HG02763 (cell line): ENCODE data around the gene FOXP4.
A peak's percentile ranks its signal among the peaks of the same experiment; 100 is the strongest.

Source experiments
- ATAC-seq: cut with Tn5 transposase; IDR thresholded peaks from one replicate; pipeline ENCODE4 v1.9.1; 2021; ENCODE audit warnings: mild to moderate bottlenecking, moderate library complexity; ENCODE audit not compliant: unreplicated experiment

The FOXP4 gene

GRCh38 chr6:41545703-41546474, at the start of gene FOXP4:
Gene FOXP4, plus strand, starts transcription at chr6:41546381. Its CDS starts 19,380 bp downstream, at chr6:41565761.
- peak; percentile 72 for ATAC-seq

GRCh38 chr6:41497573-41497972, 48.6 kb upstream of the FOXP4 start:
- no peak for ATAC-seq

- ATAC-seq: no peak
Observed at GRCh38 chr6:41497994-41498393, 48.2 kb upstream of the FOXP4 start.

- ATAC-seq: no peak
Observed at GRCh38 chr6:41498968-41499599, 47.1 kb upstream of the FOXP4 start.

GRCh38 chr6:41500561-41500960, 45.6 kb upstream of the FOXP4 start:
- no peak for ATAC-seq

GRCh38 chr6:41502566-41502916, 43.6 kb upstream of the FOXP4 start:
- no peak for ATAC-seq

- no peak for ATAC-seq
Observed at GRCh38 chr6:41502917-41503671, 43.1 kb upstream of the FOXP4 start.

- ATAC-seq: no peak
Observed at GRCh38 chr6:41503827-41504465, 42.2 kb upstream of the FOXP4 start.

- no peak for ATAC-seq
Observed at GRCh38 chr6:41504466-41505121, 41.6 kb upstream of the FOXP4 start.

GRCh38 chr6:41505122-41506049, 40.8 kb upstream of the FOXP4 start:
- ATAC-seq: no peak

GRCh38 chr6:41508479-41508878, 37.7 kb upstream of the FOXP4 start:
- no peak for ATAC-seq

GRCh38 chr6:41509580-41509979, 36.6 kb upstream of the FOXP4 start:
- ATAC-seq: no peak

GRCh38 chr6:41511443-41512060, 34.6 kb upstream of the FOXP4 start:
- ATAC-seq: no peak

GRCh38 chr6:41512146-41512701, 34.0 kb upstream of the FOXP4 start:
- no peak for ATAC-seq

GRCh38 chr6:41515995-41516394, 30.2 kb upstream of the FOXP4 start:
- no peak for ATAC-seq

GRCh38 chr6:41518118-41518517, 28.1 kb upstream of the FOXP4 start:
- ATAC-seq: no peak

GRCh38 chr6:41519305-41519744, 26.9 kb upstream of the FOXP4 start:
- no peak for ATAC-seq

- no peak for ATAC-seq
Observed at GRCh38 chr6:41519745-41520699, 26.2 kb upstream of the FOXP4 start.
